ENCODE results near the gene ITGB2.

The ITGB2 gene

DNA sequence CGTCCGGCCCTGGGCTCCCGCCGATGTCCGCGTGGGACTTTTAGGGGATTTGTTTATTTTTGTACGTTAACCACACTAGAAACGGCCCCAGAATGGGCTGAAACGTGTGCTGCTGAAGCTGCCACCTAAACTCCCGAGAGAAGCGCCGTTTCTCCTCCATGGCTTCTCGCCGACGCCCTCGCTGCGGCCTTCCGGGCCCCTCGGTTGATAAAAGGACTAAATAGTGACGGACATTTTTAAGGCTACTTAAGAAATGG lies 46.5 kb downstream of the ITGB2 start:
- Histone ChIP-seq H3K4me3 (ENCODE audit: severe bottlenecking) (peak overlapping the region; percentile 89), H3K27me3 (ENCODE audit: insufficient read depth, poor library complexity, severe bottlenecking) (no peaks in the 10 kb centered on the region), H3K27ac (ENCODE audit: poor library complexity, severe bottlenecking) (peak overlapping the region; percentile 93), H3K36me3 (ENCODE audit: low read depth) (peaks cover 6% of the 10 kb centered on the region; the same call in 1 of the 2 replicates), H3K9me3 (ENCODE audit: severe bottlenecking) (no peaks in the 10 kb centered on the region), H3K4me1 (ENCODE audit: insufficient read depth, poor library complexity, severe bottlenecking) (peaks cover 55% of the 10 kb centered on the region)
- DNase-seq (ENCODE audit: low spot score), result no peak
- TF ChIP-seq, protein P1, sequence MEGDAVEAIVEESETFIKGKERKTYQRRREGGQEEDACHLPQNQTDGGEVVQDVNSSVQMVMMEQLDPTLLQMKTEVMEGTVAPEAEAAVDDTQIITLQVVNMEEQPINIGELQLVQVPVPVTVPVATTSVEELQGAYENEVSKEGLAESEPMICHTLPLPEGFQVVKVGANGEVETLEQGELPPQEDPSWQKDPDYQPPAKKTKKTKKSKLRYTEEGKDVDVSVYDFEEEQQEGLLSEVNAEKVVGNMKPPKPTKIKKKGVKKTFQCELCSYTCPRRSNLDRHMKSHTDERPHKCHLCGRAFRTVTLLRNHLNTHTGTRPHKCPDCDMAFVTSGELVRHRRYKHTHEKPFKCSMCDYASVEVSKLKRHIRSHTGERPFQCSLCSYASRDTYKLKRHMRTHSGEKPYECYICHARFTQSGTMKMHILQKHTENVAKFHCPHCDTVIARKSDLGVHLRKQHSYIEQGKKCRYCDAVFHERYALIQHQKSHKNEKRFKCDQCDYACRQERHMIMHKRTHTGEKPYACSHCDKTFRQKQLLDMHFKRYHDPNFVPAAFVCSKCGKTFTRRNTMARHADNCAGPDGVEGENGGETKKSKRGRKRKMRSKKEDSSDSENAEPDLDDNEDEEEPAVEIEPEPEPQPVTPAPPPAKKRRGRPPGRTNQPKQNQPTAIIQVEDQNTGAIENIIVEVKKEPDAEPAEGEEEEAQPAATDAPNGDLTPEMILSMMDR (IDR thresholded peaks at IDR 0.05; ENCODE audit: poor library complexity, severe bottlenecking), result no peak
- ATAC-seq (ENCODE audit: low read depth), result no peak

DNA sequence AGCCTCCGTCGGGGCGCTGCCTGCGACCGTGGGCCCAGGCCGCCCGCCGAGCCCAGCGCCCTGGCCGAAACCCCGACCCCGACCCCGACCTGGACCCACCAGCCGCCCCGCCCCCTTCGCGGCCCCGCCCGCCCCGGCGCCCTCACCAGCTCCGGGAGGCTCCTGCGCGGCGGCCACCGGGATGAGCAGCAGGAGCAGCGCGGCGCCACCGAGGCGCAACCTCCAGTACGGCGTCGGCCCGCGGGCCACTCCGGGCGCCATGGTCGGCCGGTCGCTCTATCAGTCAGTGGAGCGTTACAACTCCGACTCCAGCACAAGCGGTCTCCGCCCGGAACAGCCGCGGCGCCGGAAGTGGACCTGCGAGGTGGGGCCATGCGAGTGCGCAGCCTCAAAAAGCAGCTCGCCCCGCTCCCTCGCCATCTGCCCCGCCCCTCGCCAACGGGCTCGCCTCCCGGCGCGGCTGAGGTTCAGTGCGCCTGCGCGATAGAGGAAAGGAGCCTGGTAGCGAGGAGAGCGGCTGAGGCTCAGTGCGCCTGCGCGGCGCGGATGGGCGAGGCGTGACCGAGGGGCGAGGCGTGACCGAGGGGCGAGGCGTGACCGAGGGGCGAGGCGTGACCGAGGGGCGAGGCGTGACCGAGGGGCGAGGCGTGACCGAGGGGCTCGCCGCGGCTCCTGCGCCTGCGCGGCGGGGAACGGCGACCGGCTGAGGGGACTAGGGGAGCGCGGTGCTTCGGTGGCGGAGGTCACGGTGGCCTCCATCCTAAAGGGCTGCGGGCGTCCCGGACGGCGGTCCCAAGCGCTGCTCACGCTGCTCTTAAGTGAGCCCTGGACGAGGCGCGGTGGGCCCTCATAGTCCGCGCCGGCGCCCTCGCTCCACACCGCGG lies 47.1 kb downstream of the ITGB2 start, which contains the start of gene PTTG1IP:
PTTG1IP (minus strand) TSS at position 335 of the 884 bp plus-strand sequence; CDS start at position 261, 74 bp downstream.
- H3K4me1 ChIP-seq (ENCODE audit: insufficient read depth, poor library complexity, severe bottlenecking), result peaks cover 55% of the 10 kb centered on the region
- peaks cover 6% of the 10 kb centered on the region; the same call in 1 of the 2 replicates for H3K36me3 ChIP-seq (ENCODE audit: low read depth)
- H3K27ac ChIP-seq (ENCODE audit: poor library complexity, severe bottlenecking), result peak within 1 kb of the TSS; percentile 93
- H3K27me3 ChIP-seq (ENCODE audit: insufficient read depth, poor library complexity, severe bottlenecking), result no peaks in the 10 kb centered on the region
- TF ChIP-seq, protein P1 (IDR thresholded peaks at IDR 0.05; ENCODE audit: poor library complexity, severe bottlenecking), result no peak
- peak; percentile 55 for ATAC-seq (ENCODE audit: low read depth)
- peak; percentile 97 for DNase-seq (ENCODE audit: low spot score)
- H3K9me3 ChIP-seq (ENCODE audit: severe bottlenecking), result no peaks in the 10 kb centered on the region
- peak within 1 kb of the TSS; percentile 89 for H3K4me3 ChIP-seq (ENCODE audit: severe bottlenecking)

DNA sequence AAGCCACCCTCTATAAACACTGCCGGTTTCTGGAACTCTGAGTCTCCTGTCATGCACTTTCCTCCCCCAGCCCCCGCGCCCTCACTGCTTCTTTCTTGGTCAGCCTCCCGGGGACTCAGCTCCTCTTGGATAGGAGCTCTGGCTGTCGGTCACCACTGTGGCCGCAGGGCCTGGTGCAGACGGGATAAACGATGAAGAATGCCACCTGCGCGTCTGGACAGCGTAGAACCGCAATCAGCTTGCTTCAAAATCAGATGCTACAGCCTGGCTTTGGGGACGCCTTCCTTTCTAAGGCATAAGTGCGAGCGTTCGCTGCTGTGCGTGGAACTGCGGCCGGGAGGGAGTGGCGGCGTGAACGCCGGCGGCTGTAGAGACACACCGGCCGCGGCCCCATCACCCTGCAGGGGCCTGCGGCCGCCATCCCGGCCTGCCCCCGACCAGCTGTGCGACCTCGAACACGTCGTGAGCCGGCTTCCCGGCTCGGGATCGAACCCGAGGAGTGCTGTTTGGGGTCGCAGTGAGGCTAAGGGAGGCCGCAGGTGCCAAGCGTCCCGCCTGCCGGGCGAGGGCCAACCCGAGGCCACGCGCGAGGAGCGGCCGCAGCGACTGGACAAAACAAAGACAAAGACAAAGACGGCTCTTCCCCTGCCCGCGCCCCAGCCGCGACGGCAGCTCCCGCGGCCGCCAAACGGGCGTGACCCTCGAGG lies 47.9 kb downstream of the ITGB2 start:
- peaks cover 53% of the 10 kb centered on the region for H3K4me1 ChIP-seq (ENCODE audit: insufficient read depth, poor library complexity, severe bottlenecking)
- H3K36me3 ChIP-seq (ENCODE audit: low read depth), result peaks cover 9% of the 10 kb centered on the region; the same call in 1 of the 2 replicates
- DNase-seq (ENCODE audit: low spot score) (peak; percentile 65), ATAC-seq (ENCODE audit: low read depth) (no peak)
- peak overlapping the region; percentile 89 for H3K4me3 ChIP-seq (ENCODE audit: severe bottlenecking)
- H3K27me3 ChIP-seq (ENCODE audit: insufficient read depth, poor library complexity, severe bottlenecking), result no peaks in the 10 kb centered on the region
- H3K9me3 ChIP-seq (ENCODE audit: severe bottlenecking), result no peaks in the 10 kb centered on the region
- H3K27ac ChIP-seq (ENCODE audit: poor library complexity, severe bottlenecking), result peak overlapping the region; percentile 93
- TF ChIP-seq, protein P1 (IDR thresholded peaks at IDR 0.05; ENCODE audit: poor library complexity, severe bottlenecking), result no peak

DNA sequence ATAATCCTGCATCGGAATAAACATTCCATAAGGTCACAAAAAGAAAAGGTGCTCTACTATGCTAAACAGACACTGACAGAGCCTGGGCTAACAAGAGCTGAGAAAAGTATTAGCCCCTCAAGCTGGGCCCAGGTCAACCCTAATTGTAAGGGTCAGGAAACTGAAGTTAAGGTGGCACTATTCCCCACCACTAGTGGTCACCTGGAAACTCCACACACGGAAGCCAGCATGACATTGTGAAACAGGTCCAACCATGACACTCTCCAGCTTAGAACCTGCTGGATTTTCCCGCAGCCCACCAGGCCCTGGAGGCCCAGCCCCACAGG lies 48.4 kb downstream of the ITGB2 start:
- Histone ChIP-seq H3K4me3 (ENCODE audit: severe bottlenecking) (peak overlapping the region; percentile 89), H3K27ac (ENCODE audit: poor library complexity, severe bottlenecking) (peak overlapping the region; percentile 93), H3K4me1 (ENCODE audit: insufficient read depth, poor library complexity, severe bottlenecking) (peaks cover 52% of the 10 kb centered on the region), H3K9me3 (ENCODE audit: severe bottlenecking) (no peaks in the 10 kb centered on the region), H3K27me3 (ENCODE audit: insufficient read depth, poor library complexity, severe bottlenecking) (no peaks in the 10 kb centered on the region), H3K36me3 (ENCODE audit: low read depth) (peaks cover 14% of the 10 kb centered on the region)
- TF ChIP-seq, protein P1 (IDR thresholded peaks at IDR 0.05; ENCODE audit: poor library complexity, severe bottlenecking), result no peak
- DNase-seq (ENCODE audit: low spot score) (no peak), ATAC-seq (ENCODE audit: low read depth) (no peak)

Data from RWPE2 (cell line).